NCI-H748 treated with DMSO at 0.1 percent for 48 hours (cell line): ENCODE measurements around the gene BARX1.
"Not testable (repeated sequence)": the region's sequence is repeated elsewhere in the genome, so short reads cannot be mapped to it uniquely, and the experiment has no call there.

ENCODE experiments used
- DNase-seq: peaks from one replicate; lab custom pipeline; 2025; lab: John Stamatoyannopoulos, UW

The BARX1 gene

DNA sequence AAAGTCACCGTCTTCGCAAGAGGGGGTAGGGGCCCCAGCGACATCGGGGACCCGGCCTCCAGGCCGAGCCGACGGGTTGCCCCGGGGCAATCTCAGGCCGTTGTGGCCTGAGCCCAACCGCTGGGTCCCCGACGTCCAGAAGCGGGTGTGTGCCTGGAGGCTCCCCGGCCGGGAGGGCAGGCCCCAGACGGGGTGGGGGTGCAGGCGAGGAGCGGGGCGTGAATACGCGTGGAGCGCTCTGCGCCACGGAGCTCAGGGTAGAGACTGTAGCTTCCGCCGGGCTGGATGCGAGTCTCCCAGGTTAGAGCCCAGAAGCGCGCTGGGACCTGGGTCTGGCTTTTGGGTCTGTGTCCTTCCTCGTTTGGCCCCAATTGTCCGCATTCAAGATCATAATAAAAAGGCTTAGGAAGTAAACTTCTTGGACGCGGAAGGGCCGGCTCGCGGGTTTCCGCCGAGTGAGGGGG, 3.5 kb downstream of the BARX1 start:
- no peak for DNase-seq

DNA sequence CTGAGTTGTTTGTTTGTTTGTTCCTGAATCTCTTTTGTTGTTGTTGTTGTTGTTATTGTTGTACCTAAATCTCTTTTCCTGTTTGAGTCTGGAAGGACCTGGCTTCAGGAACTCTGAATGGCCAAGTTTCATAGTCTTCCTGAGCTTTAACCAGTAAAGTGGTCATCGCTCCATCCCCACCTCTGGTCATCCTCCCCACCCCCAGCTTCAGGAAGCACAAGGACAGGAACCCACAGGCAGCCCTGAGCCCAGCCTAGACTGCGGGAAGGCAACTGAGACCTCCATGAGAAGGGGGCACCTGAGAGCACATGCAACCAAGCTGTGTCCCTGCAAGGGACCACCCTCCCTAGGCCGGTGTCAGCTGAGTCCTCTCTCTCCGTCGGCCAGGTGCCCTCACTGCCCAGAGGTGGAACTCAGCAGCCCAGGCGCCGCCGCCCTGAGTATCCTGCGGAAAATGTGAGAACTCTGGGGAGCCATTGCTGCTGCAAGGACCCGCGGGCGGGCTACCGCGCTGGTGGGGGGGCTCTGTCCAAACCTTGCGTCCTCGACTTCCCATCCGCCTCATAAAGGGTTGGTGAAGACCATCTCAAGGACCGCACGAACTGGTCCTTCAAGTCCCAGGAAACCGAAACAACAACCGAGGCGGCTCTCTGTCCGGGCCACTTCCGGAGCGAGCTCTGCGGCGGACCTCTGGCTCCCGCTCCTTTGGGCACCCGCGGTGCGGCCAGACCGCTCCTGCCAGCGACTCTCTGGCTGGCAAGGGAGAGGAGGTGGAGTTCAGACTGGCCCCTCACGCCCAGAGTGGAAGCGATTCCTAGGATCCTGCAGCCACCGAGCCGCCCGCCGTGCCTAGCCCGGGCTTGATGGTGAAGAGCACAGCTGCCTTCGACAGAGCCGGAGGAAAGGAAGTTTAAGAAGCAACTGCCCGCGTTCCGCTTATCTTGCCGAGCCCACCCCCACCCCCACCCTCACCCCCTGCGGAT, 4.2 kb downstream of the BARX1 start:
- DNase-seq, result no peak

DNA sequence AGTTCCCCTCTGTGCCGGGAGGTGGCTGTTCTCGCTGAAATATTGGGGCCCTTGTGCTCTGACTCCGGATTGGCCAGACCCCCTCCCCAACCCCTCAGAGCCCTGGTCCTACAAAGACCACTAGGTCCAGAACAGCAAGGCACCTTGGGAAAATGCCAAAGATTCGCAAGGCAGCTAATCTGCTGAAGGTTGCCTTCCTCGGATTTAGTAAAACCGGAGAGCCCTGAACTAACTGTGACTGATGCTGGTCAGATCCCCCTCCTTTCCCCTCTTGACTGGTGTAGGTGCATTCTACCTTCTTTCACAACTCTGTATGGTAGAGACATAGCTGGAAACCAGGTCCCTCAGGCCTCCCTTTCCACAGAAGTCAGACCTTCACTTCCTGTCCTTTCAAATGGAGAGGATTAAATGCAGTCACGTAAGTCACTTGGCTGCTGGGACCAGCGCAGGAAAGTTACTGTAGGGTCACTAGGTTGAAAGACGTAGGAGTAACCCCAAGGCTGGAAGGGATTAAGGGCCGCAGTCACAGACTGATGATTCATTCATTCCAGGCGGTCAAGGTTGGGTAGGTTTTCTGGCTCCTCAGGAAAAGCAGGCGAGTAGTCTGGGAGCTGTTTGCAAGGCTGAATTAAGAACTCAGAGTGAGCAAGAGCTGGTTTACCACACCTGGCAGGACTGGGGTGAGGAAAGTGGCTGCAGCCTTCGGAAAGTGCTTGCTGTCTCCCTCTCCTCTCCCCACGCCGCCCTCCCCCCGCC, 5.3 kb downstream of the BARX1 start:
- DNase-seq, result no peak

DNA sequence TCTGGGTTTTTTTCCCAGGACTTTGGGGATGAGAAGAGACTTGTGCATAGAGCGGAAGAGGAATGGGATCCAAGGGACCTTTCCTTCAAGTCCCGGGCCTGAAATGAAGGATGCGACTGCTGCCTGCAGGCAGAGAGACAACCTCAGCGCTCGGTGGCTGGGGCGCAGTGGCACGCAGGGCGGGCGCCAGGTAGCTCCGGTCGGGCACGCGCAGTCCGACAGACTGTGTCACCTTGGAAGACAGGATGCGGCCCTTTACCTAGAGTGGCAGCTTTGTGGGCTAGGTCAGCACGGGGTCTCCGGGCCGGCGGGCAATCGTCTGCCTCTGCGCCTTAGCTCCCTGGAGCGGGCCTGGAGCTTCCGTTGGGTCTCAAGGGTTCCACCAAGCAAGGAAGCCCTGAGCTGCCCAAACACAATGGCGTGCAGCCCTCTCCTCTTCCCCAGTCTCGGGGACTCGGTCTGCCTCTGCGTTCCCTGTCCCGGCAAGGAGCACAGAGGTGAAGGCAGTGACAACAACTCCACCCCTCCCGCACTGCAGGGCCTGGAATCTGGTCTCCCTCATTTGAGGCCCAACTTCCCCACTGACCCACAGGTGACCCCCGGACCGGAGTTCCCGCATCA, 6.0 kb downstream of the BARX1 start:
- DNase-seq, result no peak

DNA sequence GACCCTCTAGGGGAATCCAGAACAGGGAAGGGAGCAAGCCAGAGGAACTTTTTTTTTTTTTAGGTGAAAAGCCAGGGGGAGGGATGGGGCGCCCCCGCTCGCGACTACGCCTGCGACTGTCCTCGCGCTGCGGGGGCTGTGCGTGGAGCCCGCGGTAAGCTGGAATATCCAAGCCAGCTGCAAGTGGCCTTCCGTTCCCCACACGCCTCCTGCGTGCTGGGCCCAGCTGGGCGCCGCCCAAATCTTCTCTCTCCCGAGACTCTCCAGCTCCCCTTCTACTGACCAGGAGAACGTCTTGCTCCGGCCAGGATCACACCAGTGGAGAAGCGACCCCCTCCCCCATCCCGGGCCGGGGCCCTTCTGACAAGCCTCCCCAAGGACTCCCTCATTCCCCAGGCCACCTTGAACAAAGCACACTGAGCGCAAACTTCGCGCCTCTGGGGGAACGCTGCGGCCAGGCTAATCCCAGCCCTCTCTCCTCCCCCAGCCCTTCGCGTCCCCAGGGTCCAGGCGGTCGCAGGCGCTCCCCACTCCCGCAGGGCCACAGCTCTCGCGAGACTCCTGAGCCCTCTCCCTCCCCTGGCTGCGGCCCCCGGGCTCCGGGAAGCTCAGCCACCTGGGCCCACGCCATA, 6.6 kb downstream of the BARX1 start:
- no peak for DNase-seq

DNA sequence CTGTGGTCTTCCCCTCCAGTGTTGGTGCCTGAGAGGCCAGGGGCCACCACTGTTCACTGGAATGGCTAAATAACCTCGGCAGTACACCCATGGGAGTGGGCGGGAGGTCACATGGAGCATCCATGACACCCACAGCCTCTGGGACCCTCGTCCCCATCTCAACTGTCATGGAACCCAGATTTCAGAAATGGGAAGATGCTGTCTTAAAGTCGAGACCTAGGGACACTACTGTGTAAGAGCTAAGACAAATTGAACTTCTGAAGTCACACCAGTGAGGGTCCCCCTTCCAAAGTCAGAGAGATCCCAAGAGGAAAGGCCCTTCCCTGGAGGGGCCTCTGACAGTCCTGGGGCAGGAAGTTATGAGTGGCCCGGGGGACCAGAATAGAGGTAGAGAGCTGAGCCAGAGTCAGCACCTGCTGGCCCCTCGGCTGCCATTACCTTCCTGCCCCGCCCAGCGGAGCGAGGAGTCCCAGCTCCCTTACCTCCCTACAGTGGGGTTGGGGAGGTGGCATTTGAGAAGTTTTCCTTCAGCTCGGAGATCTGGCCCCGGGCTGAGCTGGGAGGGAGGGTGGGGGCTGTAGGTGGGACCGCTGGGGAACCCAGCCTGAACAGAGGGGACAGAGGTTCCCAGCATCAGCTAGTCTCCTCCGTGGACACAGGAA, 7.6 kb downstream of the BARX1 start:
- no peak for DNase-seq

DNA sequence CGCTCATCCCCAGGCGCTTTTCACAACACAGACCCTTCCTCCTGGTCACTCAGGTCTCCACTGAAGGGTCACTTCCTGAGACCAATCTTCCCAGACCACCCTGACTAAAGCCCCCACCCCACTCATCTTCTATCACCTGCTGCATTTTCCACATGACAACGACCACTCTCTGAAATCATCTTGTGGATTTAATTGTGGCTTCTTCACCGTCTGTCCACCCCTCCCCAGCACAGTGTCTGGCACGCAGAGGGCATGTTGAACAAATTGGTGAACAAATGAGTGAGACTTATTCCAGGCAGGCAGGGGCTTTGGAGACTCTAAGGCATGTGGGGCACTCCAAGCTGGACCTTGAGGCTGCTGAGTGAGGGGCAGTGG, 8.8 kb downstream of the BARX1 start:
- DNase-seq, result no peak

DNA sequence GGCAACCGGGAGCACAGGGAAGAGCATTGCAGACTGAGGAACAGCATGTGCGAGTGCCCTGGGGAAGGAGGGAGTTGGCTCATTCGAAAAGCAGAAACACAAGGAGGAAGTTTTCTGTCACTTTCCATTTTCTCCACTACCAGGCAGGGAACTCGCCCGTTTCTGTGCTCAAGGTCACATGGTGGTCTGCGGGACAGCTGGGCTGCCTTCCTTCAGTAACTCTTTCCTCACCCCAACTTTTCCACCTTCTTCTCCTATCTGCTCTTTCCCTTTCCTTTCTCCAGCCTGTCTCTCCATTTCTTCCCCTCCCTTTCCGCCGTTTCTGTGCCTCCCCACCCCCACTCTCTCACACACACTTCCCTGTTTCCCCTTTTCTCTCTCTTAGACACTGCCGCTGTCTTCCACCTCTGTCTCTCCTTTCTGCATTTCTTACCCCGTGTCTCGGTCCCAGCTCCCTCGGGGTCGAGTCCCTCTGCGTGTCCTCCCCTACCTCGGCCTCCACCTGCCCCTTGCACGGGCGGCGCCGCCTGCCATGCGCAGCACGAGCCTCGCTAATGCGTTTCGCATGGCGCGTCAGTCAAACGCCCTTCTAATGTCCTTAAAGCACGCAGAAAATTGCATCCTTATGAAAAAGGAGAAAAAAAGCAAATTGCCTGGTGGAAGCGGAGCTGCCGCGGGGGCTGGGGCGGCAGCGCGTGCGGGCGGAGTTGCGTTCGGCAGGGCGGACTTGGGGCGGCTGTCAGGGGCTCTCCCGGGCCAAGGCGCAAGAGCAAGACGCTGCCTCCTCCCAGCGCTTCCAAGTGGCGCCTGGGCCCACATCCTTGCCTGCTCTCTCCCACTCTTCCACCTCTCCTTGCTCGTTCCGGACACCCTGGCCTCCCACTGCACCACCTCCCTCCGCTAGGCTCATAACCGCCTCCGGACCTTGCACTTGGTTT, 9.5 kb downstream of the BARX1 start:
- no peak for DNase-seq

DNA sequence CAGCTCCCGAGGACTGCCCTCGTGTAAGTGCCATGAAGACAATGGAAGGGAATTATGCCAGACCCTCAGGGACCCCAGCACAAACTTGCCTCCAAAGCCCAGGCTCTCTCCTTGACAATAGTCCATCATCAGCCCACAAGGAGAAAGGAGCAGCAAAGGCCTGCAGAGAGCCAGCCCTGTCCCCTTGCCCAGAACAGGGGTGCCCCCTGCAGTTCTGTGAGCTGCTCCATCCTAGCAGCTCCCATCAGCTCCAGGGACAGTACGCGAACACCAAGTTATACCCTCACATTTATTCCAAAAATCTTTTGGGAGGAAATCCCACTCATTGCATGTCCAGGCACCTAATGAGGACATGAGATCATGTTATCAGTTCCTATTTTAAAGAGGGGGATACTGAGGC, 11.1 kb downstream of the BARX1 start:
- no peak for DNase-seq

DNA sequence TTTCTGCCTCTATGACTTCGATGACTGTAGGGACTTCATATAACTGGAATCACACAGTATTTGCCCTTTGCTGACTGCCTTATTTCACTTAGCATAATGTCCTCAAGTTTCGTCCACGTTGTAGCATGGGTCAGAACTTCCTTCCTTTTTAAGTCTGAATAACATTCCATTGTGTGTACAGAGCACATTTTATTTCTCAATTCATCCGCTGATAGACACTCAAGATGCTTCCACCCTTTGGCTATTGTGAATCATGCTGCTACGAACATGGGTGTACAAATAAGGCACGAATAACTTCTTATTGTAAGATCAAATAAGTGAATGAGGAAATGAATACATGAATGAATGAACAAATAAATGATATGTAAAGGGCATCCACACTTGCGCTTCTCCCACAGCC, 13.0 kb downstream of the BARX1 start:
- DNase-seq, result no peak

DNA sequence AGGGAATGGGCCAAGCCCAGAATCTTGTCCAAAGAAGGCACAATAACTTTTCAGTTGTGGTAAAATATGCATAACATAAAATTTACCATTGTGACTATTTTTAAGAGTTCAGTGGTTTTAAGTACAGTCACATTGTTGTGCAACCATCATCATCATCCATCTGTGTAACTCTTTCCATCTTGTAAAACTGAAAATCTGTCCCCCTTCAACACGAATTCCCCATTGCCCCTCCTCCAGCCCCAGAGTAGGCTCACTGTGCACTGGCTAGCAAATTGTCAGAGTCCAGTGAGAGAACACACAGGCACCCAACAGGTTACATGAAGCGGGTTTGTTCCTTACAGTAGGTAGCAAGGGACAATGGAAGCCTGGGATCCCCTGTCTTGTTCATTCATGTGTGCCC, 13.7 kb downstream of the BARX1 start:
- no peak for DNase-seq

DNA sequence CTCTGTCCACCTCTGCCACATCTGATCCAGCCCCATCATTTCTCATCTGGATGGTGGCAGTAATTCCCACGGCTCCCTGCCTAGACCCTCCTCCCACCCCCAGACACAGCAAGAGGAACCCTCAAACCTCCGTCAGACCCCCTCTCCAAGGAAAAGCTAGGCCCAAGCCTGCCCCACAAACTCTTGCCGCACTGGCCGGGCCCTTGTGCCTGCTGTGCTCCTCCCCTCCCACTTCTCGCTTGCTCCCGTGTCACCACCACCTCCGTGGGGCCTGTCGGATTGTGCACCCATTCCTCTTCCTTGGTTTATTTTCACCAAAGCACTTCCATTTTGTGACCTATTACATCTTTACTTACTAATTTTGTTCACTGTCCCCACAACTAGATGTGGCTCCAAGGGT, 14.2 kb downstream of the BARX1 start:
- DNase-seq, result no peak

DNA sequence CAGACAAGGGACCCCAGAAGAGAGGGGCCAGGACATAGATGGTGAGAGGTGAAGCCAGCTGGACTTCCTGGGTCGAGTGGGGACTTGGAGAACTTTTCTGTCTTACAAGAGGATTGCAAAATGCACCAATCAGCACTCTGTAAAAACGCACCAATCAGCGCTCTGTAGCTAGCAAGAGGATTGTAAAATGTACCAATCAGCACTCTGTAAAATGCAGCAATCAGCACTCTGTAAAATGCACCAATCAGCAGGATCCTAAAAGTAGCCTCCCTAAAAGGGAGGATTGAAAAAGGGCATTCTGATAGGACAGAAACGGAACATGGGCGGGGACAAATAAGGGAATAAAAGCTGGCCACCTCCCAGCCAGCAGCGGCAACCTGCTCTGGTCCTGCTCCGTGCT, 15.6 kb downstream of the BARX1 start:
- not testable (repeated sequence) for DNase-seq

DNA sequence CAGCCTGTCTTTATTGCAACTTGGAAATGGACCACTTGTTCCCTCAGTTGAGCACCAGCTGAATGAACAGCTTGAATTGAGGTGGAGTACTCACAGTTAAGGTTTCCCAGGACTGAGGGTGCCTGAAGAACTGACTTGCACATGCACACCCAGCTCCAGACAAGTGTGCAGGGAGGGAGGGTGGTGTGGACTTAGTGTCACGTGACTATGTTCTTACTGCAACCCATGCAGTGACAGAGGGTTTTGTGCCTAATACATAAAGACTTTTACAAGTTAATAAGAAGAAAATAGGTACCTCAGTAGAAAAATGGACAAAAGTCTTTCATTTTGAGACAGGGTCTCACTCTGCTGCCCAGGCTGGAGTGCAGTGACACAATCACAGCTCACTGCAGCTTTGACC, 18.0 kb downstream of the BARX1 start:
- DNase-seq, result no peak

DNA sequence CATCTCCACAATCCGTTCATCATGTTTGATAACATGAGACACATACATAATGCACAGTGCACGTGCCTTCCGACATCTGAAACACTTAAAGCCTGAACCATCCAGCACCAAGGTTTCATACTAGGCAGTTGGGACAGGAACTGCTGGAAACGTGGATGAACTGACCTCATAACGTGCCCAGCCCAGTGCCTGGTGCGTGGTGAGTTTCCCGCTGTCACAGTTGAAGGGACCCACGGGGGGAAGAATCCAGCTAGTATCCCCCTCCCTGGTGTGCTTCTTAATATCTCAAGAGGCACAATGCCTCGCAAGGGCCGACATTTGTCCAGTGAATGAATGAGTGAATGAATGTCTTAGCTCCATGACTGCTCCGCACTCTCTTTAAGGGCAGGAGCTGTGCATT, 23.2 kb downstream of the BARX1 start:
- no peak for DNase-seq

DNA sequence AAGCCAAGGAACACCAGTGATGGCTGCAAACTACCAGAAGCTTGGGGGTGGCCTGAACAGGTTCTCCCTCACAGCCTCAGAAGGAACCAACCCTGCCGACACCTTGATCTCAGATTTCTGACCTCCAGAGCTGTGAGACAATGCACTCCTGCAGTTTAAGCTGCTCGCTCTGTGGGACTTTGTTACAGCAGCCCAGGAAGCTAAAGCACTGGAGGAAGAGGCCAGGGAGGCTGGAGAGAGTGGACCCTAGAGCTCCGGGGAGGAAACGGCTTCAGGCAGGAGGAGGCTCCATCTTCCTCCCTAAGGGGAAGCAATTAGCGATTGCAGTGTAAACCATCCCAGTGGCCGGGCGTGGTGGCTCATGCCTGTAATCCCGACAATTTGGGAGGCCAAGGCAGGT, 25.1 kb downstream of the BARX1 start:
- DNase-seq, result no peak

DNA sequence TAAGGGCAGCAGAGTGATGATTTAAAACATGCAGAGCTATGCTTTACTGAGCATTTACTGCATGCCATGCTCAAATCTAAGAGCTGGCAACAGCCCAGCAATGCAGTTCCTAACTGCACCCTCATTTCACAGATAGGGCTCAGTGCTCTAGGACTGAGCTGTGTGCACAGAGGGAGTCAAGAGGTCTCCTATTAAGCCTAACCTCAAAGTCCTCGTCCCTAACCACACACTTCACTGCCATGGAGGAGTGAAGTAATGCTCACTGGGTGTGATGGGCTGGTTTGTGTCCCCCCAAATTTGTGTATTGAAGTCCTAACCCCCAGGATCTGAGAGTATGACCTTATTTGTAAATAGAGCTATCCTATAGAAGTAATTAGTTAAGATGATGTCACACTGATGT, 25.9 kb downstream of the BARX1 start:
- no peak for DNase-seq

DNA sequence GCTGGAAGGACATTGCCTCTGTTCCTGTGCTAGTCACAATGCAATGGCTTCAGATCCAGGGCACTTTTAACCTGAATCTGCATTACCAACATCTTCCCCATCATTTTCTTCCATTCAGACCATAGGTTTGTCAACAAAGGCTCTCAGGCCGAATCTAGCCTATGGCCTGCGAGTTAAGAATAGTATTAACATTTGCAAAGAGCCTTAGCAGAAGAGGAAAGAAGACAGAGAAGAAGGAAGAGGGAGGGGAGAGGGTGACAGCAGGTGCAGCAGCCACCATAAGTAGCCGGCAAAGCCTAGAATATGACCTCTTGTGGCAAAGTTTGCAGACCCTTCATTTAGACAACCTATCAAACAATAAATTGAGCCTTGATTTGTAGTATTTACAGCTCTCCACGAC, 32.6 kb downstream of the BARX1 start:
- no peak for DNase-seq

DNA sequence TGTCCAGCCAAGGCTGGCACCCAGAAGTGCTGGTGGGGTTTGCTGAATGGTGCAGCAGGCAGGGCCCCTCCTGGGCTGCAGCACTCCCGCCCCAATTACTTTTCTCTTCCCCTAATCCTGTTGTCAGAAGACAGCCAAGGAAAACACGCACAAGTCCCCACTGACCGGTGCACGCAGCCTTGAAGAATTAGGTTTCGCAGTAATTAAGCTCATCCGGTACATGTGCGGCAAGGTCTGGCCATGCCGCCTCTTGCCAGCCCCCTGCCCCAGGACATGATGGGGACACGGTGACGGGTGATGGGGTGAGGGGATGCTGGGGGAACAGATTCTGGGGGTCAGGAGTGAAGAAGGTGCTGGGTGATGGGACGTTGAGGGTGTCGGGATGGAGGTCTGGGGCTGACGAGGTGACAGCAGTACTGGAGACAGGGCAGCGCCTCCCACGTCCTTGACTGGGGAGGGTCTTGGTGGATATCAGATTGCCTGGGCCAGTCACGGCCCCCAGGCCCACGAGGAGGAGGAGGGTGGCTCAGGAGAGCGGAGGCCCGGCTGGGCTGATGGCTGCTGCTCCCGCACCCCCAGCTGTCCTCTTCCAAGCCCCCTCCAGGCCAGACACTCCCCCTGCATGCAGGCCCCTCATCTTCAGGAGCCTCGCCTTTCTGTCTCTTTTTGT, 34.9 kb downstream of the BARX1 start:
- DNase-seq, result no peak

DNA sequence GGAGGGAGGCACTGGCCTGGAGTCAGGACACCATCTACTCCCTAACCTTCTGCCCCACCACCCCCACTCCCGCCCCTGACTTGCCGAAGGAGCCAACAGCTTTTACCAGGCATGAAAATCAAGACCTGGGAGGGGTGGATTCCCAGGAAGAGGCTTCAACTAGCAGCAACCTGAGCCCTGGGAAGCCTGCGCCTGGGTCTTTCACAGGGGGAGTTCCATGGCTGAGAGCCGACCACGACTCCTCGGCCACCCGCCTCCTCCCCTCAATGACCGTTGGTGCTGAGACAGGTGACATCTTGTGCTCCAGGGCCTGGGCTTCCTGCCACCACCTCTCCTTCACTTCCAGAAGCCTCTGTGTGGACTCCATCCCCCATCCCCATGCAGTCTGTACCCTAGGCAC, 37.1 kb downstream of the BARX1 start:
- no peak for DNase-seq
